CMK (cell line): ENCODE measurements around the gene KCNJ15.

Experiments used
- DNase-seq: peaks from one replicate; pipeline ENCODE4 v3.0.0-alpha.2; 2010; ENCODE audit warnings: low read depth

The KCNJ15 gene

GRCh38 chr21:38268864-38269575, 12.2 kb downstream of the KCNJ15 start:
- DNase-seq: no peak

- DNase-seq: no peak
Measured at GRCh38 chr21:38269576-38269936, 12.8 kb downstream of the KCNJ15 start.

GRCh38 chr21:38272215-38272614, 15.4 kb downstream of the KCNJ15 start:
- DNase-seq: no peak

GRCh38 chr21:38273745-38274542, 17.2 kb downstream of the KCNJ15 start:
- no peak for DNase-seq

GRCh38 chr21:38277501-38278131, 20.8 kb downstream of the KCNJ15 start:
- no peak for DNase-seq

GRCh38 chr21:38280454-38280853, 23.7 kb downstream of the KCNJ15 start:
- no peak for DNase-seq

- DNase-seq: no peak
Measured at GRCh38 chr21:38280867-38281266, 24.1 kb downstream of the KCNJ15 start.

- DNase-seq: no peak
Measured at GRCh38 chr21:38282921-38283320, 26.1 kb downstream of the KCNJ15 start.

GRCh38 chr21:38284216-38284615, 27.4 kb downstream of the KCNJ15 start:
- DNase-seq: no peak

- DNase-seq: no peak
Measured at GRCh38 chr21:38286739-38287471, 30.1 kb downstream of the KCNJ15 start.

- no peak for DNase-seq
Measured at GRCh38 chr21:38287476-38287875, 30.7 kb downstream of the KCNJ15 start.

GRCh38 chr21:38289705-38290485, 33.1 kb downstream of the KCNJ15 start:
- DNase-seq: no peak

- DNase-seq: no peak
Measured at GRCh38 chr21:38290809-38291208, 34.0 kb downstream of the KCNJ15 start.

GRCh38 chr21:38291874-38292273, 35.1 kb downstream of the KCNJ15 start:
- no peak for DNase-seq

GRCh38 chr21:38293113-38293512, 36.3 kb downstream of the KCNJ15 start:
- DNase-seq: no peak

GRCh38 chr21:38293765-38294164, 37.0 kb downstream of the KCNJ15 start:
- no peak for DNase-seq

- no peak for DNase-seq
Measured at GRCh38 chr21:38294609-38295008, 37.8 kb downstream of the KCNJ15 start.

- DNase-seq: no peak
Measured at GRCh38 chr21:38295997-38296764, 39.4 kb downstream of the KCNJ15 start.

GRCh38 chr21:38297194-38297631, 40.4 kb downstream of the KCNJ15 start:
- DNase-seq: no peak

- no peak for DNase-seq
Measured at GRCh38 chr21:38297871-38298270, 41.1 kb downstream of the KCNJ15 start.

GRCh38 chr21:38298832-38299231, 42.0 kb downstream of the KCNJ15 start:
- DNase-seq: no peak
